Hepatocyte (in vitro differentiated cells): ENCODE measurements around the gene PLK5.

Experiments used
- EZH2 ChIP-seq: fragments of 200-600 bp; sonication (generic); IDR thresholded peaks from 2 replicates; pipeline ENCODE4 v1.6.1; 2016; ENCODE audit warnings: antibody characterized with exemption, mild to moderate bottlenecking, borderline replicate concordance
- TF ChIP-seq, protein P1 (sequence below): fragments of 200-600 bp; sonication (generic); IDR thresholded peaks from 2 replicates; pipeline ENCODE4 v1.5.1; 2016; ENCODE audit warnings: antibody characterized with exemption, mild to moderate bottlenecking; ENCODE audit not compliant: poor library complexity

DNA sequence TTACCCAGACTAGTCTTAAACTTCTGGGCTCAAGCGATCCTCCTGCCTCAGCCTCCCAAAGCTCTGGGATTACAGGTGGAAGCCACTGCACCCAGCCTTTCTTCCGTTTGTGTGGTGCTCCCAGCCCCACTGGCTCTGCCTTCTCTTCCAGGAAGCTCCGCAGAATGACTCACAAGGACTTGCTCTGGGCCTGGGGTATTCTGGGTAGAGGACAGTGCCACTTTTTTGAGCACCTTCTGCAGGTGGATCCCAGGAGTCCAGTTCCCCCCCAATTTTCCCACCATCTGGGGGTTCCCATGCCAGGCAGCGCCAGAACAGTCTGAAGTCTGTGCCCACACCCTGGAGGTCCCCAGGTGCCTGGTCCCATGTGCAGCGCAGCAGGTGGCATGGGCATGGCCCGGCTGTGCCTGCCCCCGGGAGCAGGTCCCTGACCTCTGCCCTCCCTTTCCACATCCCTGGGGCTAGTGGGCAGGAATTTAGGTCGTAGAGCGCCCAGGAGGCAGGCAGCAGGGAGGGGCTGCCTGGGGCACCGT lies 31.3 kb upstream of the PLK5 start:
- TF ChIP-seq, protein P1, sequence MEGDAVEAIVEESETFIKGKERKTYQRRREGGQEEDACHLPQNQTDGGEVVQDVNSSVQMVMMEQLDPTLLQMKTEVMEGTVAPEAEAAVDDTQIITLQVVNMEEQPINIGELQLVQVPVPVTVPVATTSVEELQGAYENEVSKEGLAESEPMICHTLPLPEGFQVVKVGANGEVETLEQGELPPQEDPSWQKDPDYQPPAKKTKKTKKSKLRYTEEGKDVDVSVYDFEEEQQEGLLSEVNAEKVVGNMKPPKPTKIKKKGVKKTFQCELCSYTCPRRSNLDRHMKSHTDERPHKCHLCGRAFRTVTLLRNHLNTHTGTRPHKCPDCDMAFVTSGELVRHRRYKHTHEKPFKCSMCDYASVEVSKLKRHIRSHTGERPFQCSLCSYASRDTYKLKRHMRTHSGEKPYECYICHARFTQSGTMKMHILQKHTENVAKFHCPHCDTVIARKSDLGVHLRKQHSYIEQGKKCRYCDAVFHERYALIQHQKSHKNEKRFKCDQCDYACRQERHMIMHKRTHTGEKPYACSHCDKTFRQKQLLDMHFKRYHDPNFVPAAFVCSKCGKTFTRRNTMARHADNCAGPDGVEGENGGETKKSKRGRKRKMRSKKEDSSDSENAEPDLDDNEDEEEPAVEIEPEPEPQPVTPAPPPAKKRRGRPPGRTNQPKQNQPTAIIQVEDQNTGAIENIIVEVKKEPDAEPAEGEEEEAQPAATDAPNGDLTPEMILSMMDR = no peak
- no peak for TF ChIP-seq EZH2
